ENCODE measurements around the gene AKAP13. TPM values are rescaled to one million over a fixed set of nuclear protein-coding genes. Genes with fewer than 3 reads are reported as not detected.

Gene AKAP13
- total and polyA plus RNA-seq, 2 of the 13 experiments (the other 11 are each of a cell fraction or from before 2014, with no cell fraction given): 6.7 to 27.1 TPM

DNA sequence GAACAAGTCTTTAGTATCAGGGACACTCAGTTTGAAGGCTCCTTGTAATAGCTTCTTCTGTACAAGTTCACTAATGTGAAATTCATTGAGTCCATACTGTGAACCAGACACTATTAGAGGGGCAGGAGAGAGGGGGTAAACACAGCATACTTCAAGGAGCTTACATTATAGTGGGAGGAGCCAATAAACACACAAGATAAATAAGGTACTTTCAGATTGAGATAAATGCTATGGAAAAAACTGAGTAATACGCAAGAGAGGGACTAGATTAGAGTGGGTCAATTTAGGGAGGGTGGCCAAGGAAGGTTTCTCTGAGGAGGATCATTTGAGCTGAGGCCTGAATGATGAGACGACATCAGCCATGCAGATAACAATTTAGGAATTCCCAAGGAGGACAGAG lies 3.1 kb upstream of the AKAP13 start:
- no peak for DNase-seq (ENCODE audit: low spot score)
- Histone ChIP-seq H3K27ac (ENCODE audit: extremely low read length, insufficient read depth, low read length) (no peak overlapping the region), H3K79me2 (ENCODE audit: insufficient read depth, low read length) (peaks cover 11% of the 10 kb centered on the region), H3K9ac (ENCODE audit: insufficient read depth, low read depth, low read length) (no peak overlapping the region), H3K9me3 (ENCODE audit: low read length) (no peaks in the 10 kb centered on the region), H3K27me3 (ENCODE audit: control insufficient read depth in 1 of 2, insufficient read depth in 2 of 2, low read length in 2 of 2) (peaks cover 0 to 15% of the 10 kb centered on the region in 2 experiments; a peak in 2 of 5 replicates), H3K4me3 (replicated peaks in 1 of 3; ENCODE audit: insufficient read depth in 1 of 3, low read depth in 2 of 3, low read length in 3 of 3) (no peak overlapping the region), H3K4me1 (ENCODE audit: insufficient read depth, low read length) (peaks cover 22% of the 10 kb centered on the region), H2AFZ (ENCODE audit: low read length) (no peak overlapping the region), H3K4me2 (ENCODE audit: low read depth, low read length) (no peak overlapping the region), H4K20me1 (ENCODE audit: insufficient read depth, low read length) (peaks cover 1% of the 10 kb centered on the region; the same call in 1 of the 2 replicates), H3K36me3 (replicated peaks in 1 of 2; ENCODE audit: control insufficient read depth in 1 of 2, insufficient read depth in 2 of 2, low read length in 2 of 2) (no peaks in the 10 kb centered on the region)
- POLR2A ChIA-PET: no interaction called here
- no TSS peak for BruUV-seq (replicated peaks)
- 84% methylated on average over 2 of the region's 2 CpGs for WGBS (ENCODE audit: low lambda C conversion rate)
- FAIRE-seq: no peak
- in situ Hi-C loops (cut with HindIII; ENCODE audit: extremely low pct_ligation_motif_present, low pct_unique_long_range_greater_than_20kb) (no loop called here), intact Hi-C loops (cut with micrococcal nuclease; ENCODE audit: unreplicated experiment) (no loop called here)
- ATAC-seq: no peak
- CTCF ChIA-PET (ENCODE audit: low intra/inter-chr PET ratio, low total read pairs): no interaction called here
- TF ChIP-seq SIN3A (IDR thresholded peaks at IDR 0.05; ENCODE audit: borderline replicate concordance, low read depth, low read length) (no peak), ZNF781 (CRISPR knock-in tag; IDR thresholded peaks at IDR 0.05; ENCODE audit: borderline replicate concordance, not compliant biosample characterization) (no peak), KDM4B (CRISPR knock-in tag; IDR thresholded peaks at IDR 0.05) (no peak), FOXA1 (IDR thresholded peaks at IDR 0.05) (no peak), FOXA1 (CRISPR knock-in tag; IDR thresholded peaks at IDR 0.05) (no peak), SAP130 (CRISPR knock-in tag; IDR thresholded peaks at IDR 0.05; ENCODE audit: low read depth) (no peak), MXI1 (IDR thresholded peaks at IDR 0.05; ENCODE audit: borderline replicate concordance, low read depth, low read length) (no peak), HIC2 (CRISPR knock-in tag; IDR thresholded peaks at IDR 0.05; ENCODE audit: low read depth) (no peak), PAXIP1 (CRISPR knock-in tag; conservative IDR thresholded peaks at IDR 0.05) (no peak), PAWR (CRISPR knock-in tag; IDR thresholded peaks at IDR 0.05; ENCODE audit: borderline replicate concordance) (no peak), TRIM22 (IDR thresholded peaks at IDR 0.05) (no peak), ZNF614 (CRISPR knock-in tag; IDR thresholded peaks at IDR 0.05; ENCODE audit: borderline replicate concordance) (no peak), MEF2D (CRISPR knock-in tag; IDR thresholded peaks at IDR 0.05) (no peak), ZSCAN25 (CRISPR knock-in tag; IDR thresholded peaks at IDR 0.05) (no peak), ZNF572 (CRISPR knock-in tag; IDR thresholded peaks at IDR 0.05) (no peak), ZSCAN20 (CRISPR knock-in tag; IDR thresholded peaks at IDR 0.05; ENCODE audit: borderline replicate concordance) (no peak), ZNF335 (CRISPR knock-in tag; IDR thresholded peaks at IDR 0.05) (no peak)
- TF ChIP-seq, protein P1, sequence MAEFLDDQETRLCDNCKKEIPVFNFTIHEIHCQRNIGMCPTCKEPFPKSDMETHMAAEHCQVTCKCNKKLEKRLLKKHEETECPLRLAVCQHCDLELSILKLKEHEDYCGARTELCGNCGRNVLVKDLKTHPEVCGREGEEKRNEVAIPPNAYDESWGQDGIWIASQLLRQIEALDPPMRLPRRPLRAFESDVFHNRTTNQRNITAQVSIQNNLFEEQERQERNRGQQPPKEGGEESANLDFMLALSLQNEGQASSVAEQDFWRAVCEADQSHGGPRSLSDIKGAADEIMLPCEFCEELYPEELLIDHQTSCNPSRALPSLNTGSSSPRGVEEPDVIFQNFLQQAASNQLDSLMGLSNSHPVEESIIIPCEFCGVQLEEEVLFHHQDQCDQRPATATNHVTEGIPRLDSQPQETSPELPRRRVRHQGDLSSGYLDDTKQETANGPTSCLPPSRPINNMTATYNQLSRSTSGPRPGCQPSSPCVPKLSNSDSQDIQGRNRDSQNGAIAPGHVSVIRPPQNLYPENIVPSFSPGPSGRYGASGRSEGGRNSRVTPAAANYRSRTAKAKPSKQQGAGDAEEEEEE (CRISPR knock-in tag; IDR thresholded peaks at IDR 0.05; ENCODE audit: borderline replicate concordance): no peak
